GM19467 (cell line): ENCODE measurements around the gene BLCAP.
"Not testable (repeated sequence)": the region's sequence is repeated elsewhere in the genome, so short reads cannot be mapped to it uniquely, and the experiment has no call there.

ENCODE experiments used
- ATAC-seq: cut with Tn5 transposase; IDR thresholded peaks from one replicate; pipeline ENCODE4 v1.9.1; 2021; ENCODE audit warnings: mild to moderate bottlenecking, moderate library complexity; ENCODE audit not compliant: unreplicated experiment

BLCAP gene

DNA sequence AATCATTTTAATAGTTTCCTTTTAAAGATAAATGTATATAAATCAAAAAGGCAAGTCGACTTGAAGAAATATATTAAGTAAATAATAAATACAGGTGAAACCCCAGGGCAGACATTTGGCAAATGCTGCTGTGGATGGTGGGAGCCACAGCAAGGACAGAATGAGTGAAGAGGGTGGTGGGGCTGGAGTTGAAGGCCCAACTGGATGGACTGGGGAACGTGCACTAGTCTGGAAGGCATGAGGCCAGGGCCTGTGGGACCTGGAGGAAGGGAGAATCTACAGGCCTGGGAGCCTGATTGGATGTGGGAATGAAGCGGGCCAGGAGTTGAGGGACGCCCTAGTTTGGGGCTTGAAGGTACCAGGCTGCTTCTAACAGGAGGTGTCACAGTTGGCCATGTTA is 30.6 kb upstream of the BLCAP start:
- no peak for ATAC-seq

DNA sequence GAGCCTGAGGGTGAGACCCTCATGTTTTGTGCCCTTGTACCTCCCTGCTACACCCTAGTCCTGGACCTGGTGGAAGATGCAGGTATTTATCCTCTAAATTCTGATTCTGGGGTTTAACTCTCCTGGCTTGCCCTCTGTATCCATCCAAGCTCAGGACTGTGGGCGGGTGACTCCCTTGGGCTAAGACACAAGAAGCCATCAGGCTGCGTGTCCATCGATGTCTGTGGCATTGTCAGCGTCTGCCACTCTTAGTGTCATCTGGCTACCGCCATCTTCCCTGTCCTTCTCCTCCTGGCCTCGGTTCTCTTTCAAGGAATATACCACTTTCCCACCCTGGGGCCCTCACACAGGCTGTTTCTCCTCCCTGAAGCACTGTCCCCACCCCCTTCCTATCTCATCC is 28.9 kb upstream of the BLCAP start:
- no peak for ATAC-seq

GRCh38 chr20:37554721-37555298 is 27.1 kb upstream of the BLCAP start:
- ATAC-seq: not testable (repeated sequence)

- ATAC-seq: no peak
These were observed 24.7 kb upstream of the BLCAP start for GRCh38 chr20:37552415-37552814.

GRCh38 chr20:37551660-37552059 is 24.0 kb upstream of the BLCAP start:
- ATAC-seq: not testable (repeated sequence)

DNA sequence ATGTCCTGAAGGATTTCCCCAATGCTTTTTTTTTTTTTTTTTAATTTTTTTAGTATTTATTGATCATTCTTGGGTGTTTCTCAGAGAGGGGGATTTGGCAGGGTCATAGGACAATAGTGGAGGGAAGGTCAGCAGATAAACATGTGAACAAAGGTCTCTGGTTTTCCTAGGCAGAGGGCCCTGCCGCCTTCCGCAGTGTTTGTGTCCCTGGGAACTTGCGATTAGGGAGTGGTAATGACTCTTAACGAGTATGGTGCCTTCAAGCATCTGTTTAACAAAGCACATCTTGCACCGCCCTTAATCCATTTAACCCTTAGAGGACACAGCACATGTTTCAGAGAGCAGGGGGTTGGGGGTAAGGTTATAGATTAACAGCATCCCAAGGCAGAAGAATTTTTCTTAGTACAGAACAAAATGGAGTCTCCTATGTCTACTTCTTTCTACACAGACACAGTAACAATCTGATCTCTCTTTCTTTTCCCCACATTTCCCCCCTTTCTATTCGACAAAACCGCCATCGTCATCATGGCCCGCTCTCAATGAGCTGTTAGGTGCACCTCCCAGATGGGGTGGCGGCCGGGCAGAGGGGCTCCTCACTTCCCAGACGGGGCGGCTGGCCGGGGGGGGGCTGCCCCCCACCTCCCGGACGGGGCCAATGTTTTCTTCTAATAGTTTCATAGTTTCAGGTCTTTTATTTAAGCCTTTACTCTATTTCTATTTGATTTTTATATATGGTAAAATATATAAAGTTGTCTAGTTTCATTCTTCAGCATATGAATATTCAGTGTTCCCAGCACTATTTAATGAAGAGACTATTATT is 22.6 kb upstream of the BLCAP start:
- not testable (repeated sequence) for ATAC-seq

GRCh38 chr20:37547912-37548311 is 20.2 kb upstream of the BLCAP start:
- ATAC-seq: no peak

GRCh38 chr20:37545516-37545915 is 17.8 kb upstream of the BLCAP start:
- ATAC-seq: no peak

GRCh38 chr20:37544386-37544785 is 16.7 kb upstream of the BLCAP start:
- no peak for ATAC-seq

DNA sequence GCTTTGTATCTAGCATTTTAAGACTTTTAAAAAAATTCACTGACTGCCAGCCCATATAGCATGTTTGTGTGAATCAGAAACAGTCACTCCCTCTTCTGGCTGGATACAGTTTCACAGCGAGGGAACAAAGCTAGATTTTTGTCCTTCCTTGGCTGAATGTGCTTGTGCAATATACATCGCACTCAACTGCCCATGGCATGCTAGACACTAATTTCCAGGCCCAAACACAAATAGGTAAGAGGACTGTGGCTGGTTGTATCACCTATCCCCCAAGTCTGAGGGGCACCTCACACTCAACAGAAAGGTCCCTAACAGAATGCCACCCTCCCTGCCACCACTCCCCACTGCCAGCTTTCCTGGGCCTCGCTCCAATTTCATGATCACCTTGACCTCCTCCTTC is 16.2 kb upstream of the BLCAP start:
- ATAC-seq: no peak

DNA sequence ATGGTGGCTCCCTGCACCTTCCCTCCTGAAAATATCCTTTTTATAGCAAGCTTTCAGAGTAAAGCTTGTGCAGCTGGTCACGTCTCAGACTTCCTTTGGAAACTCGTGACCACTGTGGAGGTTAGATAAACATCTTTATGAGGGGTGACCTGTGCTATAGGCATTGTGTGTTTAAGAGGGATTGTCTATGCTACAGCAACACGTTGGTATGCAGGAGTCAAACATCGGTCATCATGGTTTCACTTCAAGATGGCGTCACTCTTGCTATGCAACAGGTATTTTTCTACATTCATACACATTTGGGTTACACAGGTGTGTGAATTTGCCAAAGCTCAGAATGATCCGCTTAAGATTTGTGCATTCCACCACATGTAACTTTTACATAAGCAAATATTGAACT is 14.6 kb upstream of the BLCAP start:
- ATAC-seq: no peak

GRCh38 chr20:37541326-37541725 is 13.7 kb upstream of the BLCAP start:
- no peak for ATAC-seq

DNA sequence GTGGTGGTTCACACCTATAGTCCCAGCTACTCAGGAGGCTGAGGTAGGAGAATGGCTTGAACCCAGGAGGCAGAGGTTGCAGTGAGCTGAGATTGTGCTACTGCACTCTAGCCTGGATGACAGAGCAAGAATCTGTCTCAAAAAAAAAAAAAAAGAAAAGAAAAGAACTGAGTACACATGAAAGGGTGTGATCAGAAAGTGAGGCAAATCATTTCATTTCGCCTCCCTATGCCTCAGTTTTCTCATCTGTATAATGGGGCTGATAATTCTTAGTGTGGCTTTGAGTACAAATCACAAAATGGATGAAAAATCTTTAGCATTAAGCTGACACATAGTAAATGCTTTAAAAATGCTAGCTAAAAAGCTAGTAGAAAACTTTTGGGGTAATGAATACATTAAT is 13.2 kb upstream of the BLCAP start:
- not testable (repeated sequence) for ATAC-seq

DNA sequence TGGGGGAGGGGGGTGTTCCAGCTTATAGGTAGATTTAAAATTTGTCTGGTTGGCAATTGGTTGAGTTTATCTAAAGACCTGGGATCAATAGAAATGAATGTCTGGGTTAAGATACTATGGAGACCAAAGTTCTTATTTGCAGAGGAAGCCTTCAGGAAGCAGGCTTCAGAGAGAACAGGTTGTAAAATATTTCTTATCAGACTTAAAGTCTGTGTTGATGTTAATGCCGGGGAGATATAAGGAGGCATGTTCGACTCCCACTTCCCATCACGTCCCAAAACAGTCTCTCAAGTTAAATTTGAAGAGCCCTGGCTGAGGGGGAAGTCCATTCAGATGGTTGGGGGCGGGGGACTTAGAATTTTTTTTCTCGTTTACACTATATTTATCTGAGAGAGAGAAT is 12.3 kb upstream of the BLCAP start:
- no peak for ATAC-seq

GRCh38 chr20:37539424-37539823 is 11.7 kb upstream of the BLCAP start:
- no peak for ATAC-seq

DNA sequence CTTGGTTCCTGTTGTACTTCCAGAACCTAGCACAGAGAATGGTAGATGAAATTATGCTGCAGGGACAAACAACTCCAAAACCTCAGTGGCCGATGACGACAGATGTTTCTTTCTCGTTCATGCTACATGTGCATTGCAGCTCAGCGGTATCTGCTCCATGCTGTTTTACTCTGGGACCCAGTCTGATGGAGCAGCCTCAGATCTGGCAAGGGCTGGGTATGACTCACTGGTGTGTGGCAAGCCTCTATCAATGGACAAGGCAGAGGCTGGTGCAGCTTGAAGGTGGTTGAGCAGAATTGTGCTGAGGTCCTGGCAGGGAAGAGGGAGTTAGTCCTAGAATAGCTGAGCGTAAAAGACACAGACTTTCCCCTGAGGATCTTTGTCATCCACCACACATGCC is 10.3 kb upstream of the BLCAP start:
- no peak for ATAC-seq

DNA sequence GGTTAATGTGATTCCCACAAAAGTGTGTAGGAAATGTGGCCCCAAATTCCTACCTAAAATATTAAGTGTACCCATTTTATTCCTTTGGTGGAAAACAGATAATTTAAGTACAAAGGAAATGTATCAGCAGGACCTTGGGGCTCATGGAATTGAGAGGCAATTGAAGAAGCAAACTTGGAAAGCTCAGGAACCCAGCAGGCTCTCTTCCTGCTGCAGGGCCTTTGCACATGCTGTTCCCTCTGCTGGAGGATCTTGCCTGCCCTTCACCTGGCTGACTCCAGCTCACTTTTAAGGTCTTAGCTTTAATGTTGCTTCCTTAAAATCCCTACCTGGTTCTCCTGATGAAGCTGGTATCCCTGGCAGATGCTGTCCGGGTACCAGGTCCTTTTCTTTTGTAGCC is 9.8 kb upstream of the BLCAP start:
- no peak for ATAC-seq

- ATAC-seq: no peak
These were observed 7.9 kb upstream of the BLCAP start for GRCh38 chr20:37535443-37536132.

DNA sequence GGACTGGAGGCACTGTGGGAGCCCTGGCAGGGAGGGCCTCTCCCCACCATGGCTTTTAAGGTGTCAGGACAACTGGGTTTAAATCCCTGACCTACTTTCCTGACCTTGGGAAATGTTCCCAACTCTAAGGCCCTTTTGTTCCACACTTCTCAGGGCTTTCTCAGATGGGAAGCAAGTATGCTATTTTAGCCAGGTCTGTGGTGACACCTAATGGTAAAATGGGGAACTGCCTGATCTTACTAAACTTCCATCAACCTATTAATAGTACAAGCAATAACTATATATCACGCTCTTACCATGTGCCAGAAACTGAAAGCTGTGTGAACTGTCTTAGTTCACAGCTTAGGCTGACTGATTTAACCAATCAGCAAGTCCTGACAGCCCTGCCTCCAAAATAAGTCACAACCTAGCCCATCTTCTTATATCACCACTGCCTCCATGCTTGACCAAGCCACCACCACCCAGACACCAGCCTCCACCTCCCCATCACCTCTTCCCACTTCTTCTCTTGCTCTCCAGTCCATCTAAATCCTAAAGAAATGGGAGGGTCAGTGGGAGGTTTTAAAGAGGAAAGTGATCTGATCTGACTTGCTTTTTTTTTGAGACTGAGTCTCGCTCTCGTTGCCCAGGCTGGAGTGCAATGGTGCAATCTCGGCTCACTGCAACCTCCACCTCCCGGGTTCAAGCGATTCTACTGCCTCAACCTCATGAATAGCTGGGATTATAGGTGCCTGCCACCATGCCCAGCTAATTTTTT is 6.9 kb upstream of the BLCAP start:
- ATAC-seq: no peak

- ATAC-seq: no peak
These were observed 5.6 kb upstream of the BLCAP start for GRCh38 chr20:37533154-37533715.

- no peak for ATAC-seq
These were observed 4.2 kb upstream of the BLCAP start for GRCh38 chr20:37531856-37532255.
